ENCODE measurements around the gene SP3. TPM values are rescaled to one million over a fixed set of nuclear protein-coding genes. Genes with fewer than 3 reads are reported as not detected.

The SP3 gene
- total and polyA plus RNA-seq, 2 donors (not counting 1 experiment from before 2014, with no cell fraction given): 64.1 to 124 TPM

DNA sequence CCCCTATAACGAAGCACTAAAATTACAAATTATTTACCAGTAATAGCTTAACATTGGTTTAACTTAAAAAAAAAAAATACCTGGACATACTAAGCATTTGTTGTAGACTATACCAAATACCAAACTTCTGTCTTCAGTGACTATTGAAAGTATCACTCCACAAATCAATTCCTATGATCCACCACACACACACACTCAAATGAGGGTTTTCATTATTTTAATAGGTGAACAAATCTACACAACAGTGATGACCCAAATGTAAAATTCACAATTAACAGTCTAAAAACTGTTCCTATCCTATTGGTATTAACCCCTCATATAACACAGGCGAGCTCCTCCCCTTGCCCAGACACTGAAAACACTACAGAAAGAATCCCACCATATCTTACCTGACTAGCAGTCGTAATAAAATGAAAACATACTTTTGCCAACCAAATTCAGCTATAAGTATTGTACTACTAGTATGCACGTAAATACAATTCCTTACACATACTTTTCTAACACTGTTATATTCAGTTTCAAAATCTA is 2.5 kb downstream of the SP3 start:
- TF ChIP-seq, protein P1, sequence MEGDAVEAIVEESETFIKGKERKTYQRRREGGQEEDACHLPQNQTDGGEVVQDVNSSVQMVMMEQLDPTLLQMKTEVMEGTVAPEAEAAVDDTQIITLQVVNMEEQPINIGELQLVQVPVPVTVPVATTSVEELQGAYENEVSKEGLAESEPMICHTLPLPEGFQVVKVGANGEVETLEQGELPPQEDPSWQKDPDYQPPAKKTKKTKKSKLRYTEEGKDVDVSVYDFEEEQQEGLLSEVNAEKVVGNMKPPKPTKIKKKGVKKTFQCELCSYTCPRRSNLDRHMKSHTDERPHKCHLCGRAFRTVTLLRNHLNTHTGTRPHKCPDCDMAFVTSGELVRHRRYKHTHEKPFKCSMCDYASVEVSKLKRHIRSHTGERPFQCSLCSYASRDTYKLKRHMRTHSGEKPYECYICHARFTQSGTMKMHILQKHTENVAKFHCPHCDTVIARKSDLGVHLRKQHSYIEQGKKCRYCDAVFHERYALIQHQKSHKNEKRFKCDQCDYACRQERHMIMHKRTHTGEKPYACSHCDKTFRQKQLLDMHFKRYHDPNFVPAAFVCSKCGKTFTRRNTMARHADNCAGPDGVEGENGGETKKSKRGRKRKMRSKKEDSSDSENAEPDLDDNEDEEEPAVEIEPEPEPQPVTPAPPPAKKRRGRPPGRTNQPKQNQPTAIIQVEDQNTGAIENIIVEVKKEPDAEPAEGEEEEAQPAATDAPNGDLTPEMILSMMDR (conservative IDR thresholded peaks at IDR 0.05 in 1 of 2, IDR thresholded peaks at IDR 0.05 in 1 of 2; ENCODE audit: low read depth in 1 of 2, low read length in 2 of 2): no peak
- TF ChIP-seq EZH2 (IDR thresholded peaks at IDR 0.05; ENCODE audit: low read length, missing control alignments): no peak
- peak overlapping the region; percentile 79 to 99 (median 89) for H3K4me3 ChIP-seq (replicated peaks in 1 of 4; ENCODE audit: control extremely low read depth in 1 of 4, insufficient read depth in 1 of 4, low read depth in 3 of 4, low read length in 4 of 4)
- no peaks in the 10 kb centered on the region for H4K20me1 ChIP-seq (ENCODE audit: control insufficient read depth, extremely low read depth, insufficient read depth, low read length)
- no peaks in the 10 kb centered on the region for H3K9me3 ChIP-seq (ENCODE audit: control insufficient read depth, insufficient read depth, low read depth, low read length)
- H3K4me2 ChIP-seq (ENCODE audit: extremely low read depth, insufficient read depth, low read length): peak overlapping the region; percentile 92
- no peaks in the 10 kb centered on the region for H3K27me3 ChIP-seq (ENCODE audit: control insufficient read depth, insufficient read depth, low read length)
- peaks cover 6% of the 10 kb centered on the region for H3K4me1 ChIP-seq (ENCODE audit: control insufficient read depth, extremely low read depth, insufficient read depth, low read length)
- peak overlapping the region; percentile 79 for H3K9ac ChIP-seq (ENCODE audit: insufficient read depth, low read length)
- H3K79me2 ChIP-seq (ENCODE audit: control insufficient read depth, insufficient read depth, low read length): peaks cover 55% of the 10 kb centered on the region
- no peak overlapping the region for H2AFZ ChIP-seq (ENCODE audit: low read length)
- H3K27ac ChIP-seq (ENCODE audit: insufficient read depth, low read length): peak overlapping the region; percentile 85
- DNase-seq (ENCODE audit: low read depth in 2 of 2): no peak
- no peaks in the 10 kb centered on the region for H3K36me3 ChIP-seq (ENCODE audit: control insufficient read depth, insufficient read depth, low read length)

DNA sequence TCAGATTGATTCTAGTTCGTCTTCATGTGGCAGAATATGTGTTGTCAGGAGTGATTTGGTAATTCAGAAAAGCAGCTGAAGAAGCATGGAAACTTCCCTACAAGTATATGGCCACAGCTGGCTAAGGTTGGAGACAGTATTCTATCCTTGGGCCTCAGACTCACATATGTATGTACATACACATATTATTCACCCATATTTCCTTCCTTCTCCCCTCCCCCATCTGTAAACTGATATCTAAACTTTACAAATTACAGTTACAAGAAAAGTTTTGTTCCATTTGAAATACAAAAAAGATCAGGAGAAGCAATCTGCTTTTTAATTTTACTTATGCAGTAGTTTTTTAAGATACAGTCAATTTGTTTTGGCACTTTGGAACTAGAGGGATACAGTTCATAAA is 3.1 kb downstream of the SP3 start:
- Histone ChIP-seq H2AFZ (ENCODE audit: low read length) (no peak overlapping the region), H3K79me2 (ENCODE audit: control insufficient read depth, insufficient read depth, low read length) (peaks cover 62% of the 10 kb centered on the region), H3K27ac (ENCODE audit: insufficient read depth, low read length) (no peak overlapping the region), H3K4me2 (ENCODE audit: extremely low read depth, insufficient read depth, low read length) (peak overlapping the region; percentile 92), H3K9me3 (ENCODE audit: control insufficient read depth, insufficient read depth, low read depth, low read length) (no peaks in the 10 kb centered on the region), H3K4me1 (ENCODE audit: control insufficient read depth, extremely low read depth, insufficient read depth, low read length) (peaks cover 6% of the 10 kb centered on the region), H3K4me3 (replicated peaks in 1 of 4; ENCODE audit: control extremely low read depth in 1 of 4, insufficient read depth in 1 of 4, low read depth in 3 of 4, low read length in 4 of 4) (peak overlapping the region; percentile 79 to 99 (median 89)), H4K20me1 (ENCODE audit: control insufficient read depth, extremely low read depth, insufficient read depth, low read length) (no peaks in the 10 kb centered on the region), H3K36me3 (ENCODE audit: control insufficient read depth, insufficient read depth, low read length) (no peaks in the 10 kb centered on the region), H3K27me3 (ENCODE audit: control insufficient read depth, insufficient read depth, low read length) (no peaks in the 10 kb centered on the region), H3K9ac (ENCODE audit: insufficient read depth, low read length) (no peak overlapping the region)
- peak in 1 of 2 donors; percentile 41 for DNase-seq (ENCODE audit: low read depth in 2 of 2)
- TF ChIP-seq EZH2 (IDR thresholded peaks at IDR 0.05; ENCODE audit: low read length, missing control alignments): no peak
- TF ChIP-seq, protein P1 (conservative IDR thresholded peaks at IDR 0.05 in 1 of 2, IDR thresholded peaks at IDR 0.05 in 1 of 2; ENCODE audit: low read depth in 1 of 2, low read length in 2 of 2): no peak

DNA sequence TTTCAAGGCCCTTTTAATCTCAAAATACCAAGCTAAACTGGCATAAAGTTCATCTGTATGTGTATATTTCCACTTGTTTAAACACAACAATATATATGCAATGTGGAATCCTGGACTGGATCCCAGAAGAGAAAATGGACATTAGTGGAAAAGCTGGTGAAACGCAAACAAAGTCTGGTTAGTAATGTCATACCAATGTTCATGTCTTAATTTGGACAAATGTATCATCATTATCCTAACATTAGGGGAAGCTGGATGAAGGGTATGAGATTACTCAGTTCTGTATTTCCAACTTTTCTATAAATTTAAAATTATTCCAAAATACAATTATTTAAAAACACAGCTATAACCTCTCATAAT is 3.8 kb downstream of the SP3 start:
- no peaks in the 10 kb centered on the region for H3K4me1 ChIP-seq (ENCODE audit: control insufficient read depth, extremely low read depth, insufficient read depth, low read length)
- peaks cover 69% of the 10 kb centered on the region for H3K79me2 ChIP-seq (ENCODE audit: control insufficient read depth, insufficient read depth, low read length)
- H3K27ac ChIP-seq (ENCODE audit: insufficient read depth, low read length): no peak overlapping the region
- peaks cover 2% of the 10 kb centered on the region for H4K20me1 ChIP-seq (ENCODE audit: control insufficient read depth, extremely low read depth, insufficient read depth, low read length)
- H3K4me3 ChIP-seq (replicated peaks in 1 of 4; ENCODE audit: control extremely low read depth in 1 of 4, insufficient read depth in 1 of 4, low read depth in 3 of 4, low read length in 4 of 4): peak overlapping the region in 1 of 4 experiments; percentile 99
- no peaks in the 10 kb centered on the region for H3K9me3 ChIP-seq (ENCODE audit: control insufficient read depth, insufficient read depth, low read depth, low read length)
- TF ChIP-seq EZH2 (IDR thresholded peaks at IDR 0.05; ENCODE audit: low read length, missing control alignments): no peak
- TF ChIP-seq, protein P1 (conservative IDR thresholded peaks at IDR 0.05 in 1 of 2, IDR thresholded peaks at IDR 0.05 in 1 of 2; ENCODE audit: low read depth in 1 of 2, low read length in 2 of 2): no peak
- H2AFZ ChIP-seq (ENCODE audit: low read length): no peak overlapping the region
- no peak overlapping the region for H3K9ac ChIP-seq (ENCODE audit: insufficient read depth, low read length)
- no peak overlapping the region for H3K4me2 ChIP-seq (ENCODE audit: extremely low read depth, insufficient read depth, low read length)
- H3K27me3 ChIP-seq (ENCODE audit: control insufficient read depth, insufficient read depth, low read length): no peaks in the 10 kb centered on the region
- no peaks in the 10 kb centered on the region for H3K36me3 ChIP-seq (ENCODE audit: control insufficient read depth, insufficient read depth, low read length)
- DNase-seq (ENCODE audit: low read depth in 2 of 2): peak; percentile 31 to 68

Measured in fibroblast of lung (primary cell).